ENCODE data around the gene GRHL3. TPM values are rescaled to one million over a fixed set of nuclear protein-coding genes. Genes with fewer than 3 reads are reported as not detected.

Gene GRHL3
- total RNA-seq, 1 donor from 2014 or later: 0.80 TPM

DNA sequence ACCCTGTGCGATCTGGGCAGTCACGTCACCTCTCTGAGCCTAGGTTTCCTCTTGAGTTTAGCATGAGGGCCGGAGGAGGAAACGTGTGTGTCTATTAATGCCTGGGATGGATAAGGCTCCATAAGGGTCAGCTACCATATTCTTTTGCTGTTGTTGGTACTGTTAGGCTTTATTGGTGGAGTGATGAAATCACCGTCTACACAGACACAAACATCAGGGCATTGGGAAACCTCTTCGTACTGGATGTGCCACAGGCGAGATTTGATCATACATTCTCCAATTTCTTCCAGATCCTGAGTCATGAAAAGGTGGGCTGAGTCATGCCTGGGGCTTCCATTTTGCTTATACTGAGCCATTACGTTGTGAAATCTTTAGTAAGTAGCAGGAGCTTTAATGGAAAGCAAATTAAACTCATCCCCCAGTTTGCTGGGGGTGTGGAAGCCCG is 24.9 kb upstream of the GRHL3 start:
- H3K9me3 ChIP-seq: no peaks in the 10 kb centered on the region
- H3K36me3 ChIP-seq: no peaks in the 10 kb centered on the region
- H3K4me3 ChIP-seq: no peak overlapping the region
- ATAC-seq (peak; percentile 16 to 29), DNase-seq (no peak)
- peaks cover 26% of the 10 kb centered on the region for H3K4me1 ChIP-seq
- H3K27ac ChIP-seq: peak overlapping the region; percentile 59
- intact Hi-C loops (cut with DNase I): no loop called here
- H3K27me3 ChIP-seq (ENCODE audit: low read depth): peaks cover 3% of the 10 kb centered on the region
- TF ChIP-seq, protein P1, sequence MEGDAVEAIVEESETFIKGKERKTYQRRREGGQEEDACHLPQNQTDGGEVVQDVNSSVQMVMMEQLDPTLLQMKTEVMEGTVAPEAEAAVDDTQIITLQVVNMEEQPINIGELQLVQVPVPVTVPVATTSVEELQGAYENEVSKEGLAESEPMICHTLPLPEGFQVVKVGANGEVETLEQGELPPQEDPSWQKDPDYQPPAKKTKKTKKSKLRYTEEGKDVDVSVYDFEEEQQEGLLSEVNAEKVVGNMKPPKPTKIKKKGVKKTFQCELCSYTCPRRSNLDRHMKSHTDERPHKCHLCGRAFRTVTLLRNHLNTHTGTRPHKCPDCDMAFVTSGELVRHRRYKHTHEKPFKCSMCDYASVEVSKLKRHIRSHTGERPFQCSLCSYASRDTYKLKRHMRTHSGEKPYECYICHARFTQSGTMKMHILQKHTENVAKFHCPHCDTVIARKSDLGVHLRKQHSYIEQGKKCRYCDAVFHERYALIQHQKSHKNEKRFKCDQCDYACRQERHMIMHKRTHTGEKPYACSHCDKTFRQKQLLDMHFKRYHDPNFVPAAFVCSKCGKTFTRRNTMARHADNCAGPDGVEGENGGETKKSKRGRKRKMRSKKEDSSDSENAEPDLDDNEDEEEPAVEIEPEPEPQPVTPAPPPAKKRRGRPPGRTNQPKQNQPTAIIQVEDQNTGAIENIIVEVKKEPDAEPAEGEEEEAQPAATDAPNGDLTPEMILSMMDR (IDR thresholded peaks at IDR 0.05): no peak

DNA sequence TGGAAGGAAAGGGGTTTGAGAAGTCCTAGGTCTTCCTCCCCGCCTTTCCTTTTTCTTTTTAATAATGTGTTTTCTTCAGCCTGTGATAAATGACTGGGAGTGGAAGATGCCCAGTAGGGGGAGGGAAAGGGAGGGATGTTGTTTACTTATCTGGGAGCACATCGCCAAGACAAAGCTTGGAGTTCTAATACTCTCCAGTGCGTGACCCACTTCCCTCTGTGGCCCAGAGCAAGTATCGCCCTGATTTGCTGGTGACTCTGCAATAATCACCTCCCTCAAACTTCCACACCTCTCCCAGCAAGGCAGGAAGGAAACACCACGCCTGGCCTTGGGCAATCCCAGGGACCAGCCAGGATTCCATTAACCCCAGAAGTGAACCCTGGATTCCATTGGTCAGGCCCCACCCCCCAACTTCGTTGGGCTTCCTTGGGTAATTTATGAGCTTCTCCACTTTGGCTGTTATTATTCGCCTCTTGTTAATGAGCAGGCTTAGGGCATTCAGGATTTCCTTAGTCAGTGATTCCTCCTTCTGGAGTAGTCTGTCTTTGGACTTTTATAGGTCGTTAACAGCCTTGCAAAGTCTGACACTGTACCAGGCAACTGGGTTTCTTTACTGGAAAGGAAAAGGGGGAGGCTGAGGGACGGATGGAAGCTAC is 24.3 kb upstream of the GRHL3 start:
- H3K4me1 ChIP-seq: peaks cover 20% of the 10 kb centered on the region
- TF ChIP-seq, protein P1 (IDR thresholded peaks at IDR 0.05): peak; percentile 6
- H3K27ac ChIP-seq: peak overlapping the region; percentile 59
- H3K9me3 ChIP-seq: no peaks in the 10 kb centered on the region
- intact Hi-C loops (cut with DNase I): no loop called here
- peaks cover 4% of the 10 kb centered on the region for H3K27me3 ChIP-seq (ENCODE audit: low read depth)
- ATAC-seq: peak; percentile 41 to 69
- no peak overlapping the region for H3K4me3 ChIP-seq
- peak; percentile 55 for DNase-seq
- no peaks in the 10 kb centered on the region for H3K36me3 ChIP-seq

DNA sequence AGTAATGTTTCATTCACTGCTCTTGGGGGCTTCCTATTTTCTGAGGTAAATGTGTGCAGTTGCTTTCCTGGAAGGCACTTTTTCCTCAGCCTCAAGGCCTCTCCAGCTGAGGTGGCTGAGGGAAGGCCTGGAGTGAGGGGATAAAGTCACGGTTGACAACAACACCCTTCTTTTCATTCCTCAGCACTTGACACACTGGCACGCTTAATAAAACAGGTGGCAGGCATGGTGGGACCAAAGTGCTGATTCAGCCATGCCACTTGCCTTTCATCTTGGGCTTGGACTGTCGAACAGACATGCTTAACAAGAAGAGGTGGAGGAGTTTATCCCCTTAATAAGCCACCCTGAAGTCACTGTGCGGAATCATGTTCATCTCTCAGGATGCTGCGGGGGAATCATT is 23.6 kb upstream of the GRHL3 start:
- TF ChIP-seq, protein P1 (IDR thresholded peaks at IDR 0.05): no peak
- ATAC-seq (no peak), DNase-seq (no peak)
- no peaks in the 10 kb centered on the region for H3K9me3 ChIP-seq
- intact Hi-C loops (cut with DNase I): no loop called here
- H3K27ac ChIP-seq: peak overlapping the region; percentile 4
- H3K4me3 ChIP-seq: no peak overlapping the region
- H3K4me1 ChIP-seq: peaks cover 14% of the 10 kb centered on the region
- no peaks in the 10 kb centered on the region for H3K36me3 ChIP-seq
- H3K27me3 ChIP-seq (ENCODE audit: low read depth): peaks cover 4% of the 10 kb centered on the region

DNA sequence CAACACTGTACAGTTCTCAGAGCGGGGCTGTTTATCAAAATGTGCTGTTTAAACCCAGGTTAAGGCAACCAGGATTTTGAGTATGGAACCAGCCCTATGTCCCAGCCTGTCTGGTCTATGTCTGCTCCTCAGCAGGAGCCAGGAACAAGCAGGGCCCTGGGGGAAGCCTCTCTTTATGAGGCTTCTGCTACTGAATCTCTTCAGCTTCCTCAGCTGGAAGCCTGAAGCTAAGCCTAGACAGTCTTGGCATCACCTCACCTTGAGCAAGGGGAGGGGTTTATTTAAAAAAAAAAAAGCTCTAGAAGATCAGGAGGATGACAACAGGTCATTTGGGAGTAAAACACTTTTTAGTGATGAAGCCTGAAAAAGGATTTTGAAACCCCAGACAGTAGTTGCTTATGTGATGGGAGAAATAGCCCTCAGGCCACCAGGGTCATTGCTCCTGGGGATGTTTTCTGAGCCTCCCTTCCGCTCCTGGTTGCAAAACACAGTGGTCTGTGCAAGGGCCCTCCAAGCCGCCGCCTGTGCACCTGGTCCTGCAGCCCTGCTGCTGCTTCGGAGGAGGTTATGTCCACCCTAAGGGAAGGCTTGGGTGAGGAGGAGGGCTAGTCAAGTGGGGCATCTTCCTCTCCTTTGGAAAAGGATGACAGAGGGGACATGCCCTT is 21.8 kb upstream of the GRHL3 start:
- TF ChIP-seq, protein P1 (IDR thresholded peaks at IDR 0.05): no peak
- Histone ChIP-seq H3K9me3 (peaks cover under 1% of the 10 kb centered on the region), H3K36me3 (no peaks in the 10 kb centered on the region), H3K4me1 (peaks cover 23% of the 10 kb centered on the region), H3K27ac (no peak overlapping the region), H3K4me3 (no peak overlapping the region), H3K27me3 (ENCODE audit: low read depth) (peaks cover 4% of the 10 kb centered on the region)
- DNase-seq: no peak
- intact Hi-C loops (cut with DNase I): no loop called here
- ATAC-seq: no peak

DNA sequence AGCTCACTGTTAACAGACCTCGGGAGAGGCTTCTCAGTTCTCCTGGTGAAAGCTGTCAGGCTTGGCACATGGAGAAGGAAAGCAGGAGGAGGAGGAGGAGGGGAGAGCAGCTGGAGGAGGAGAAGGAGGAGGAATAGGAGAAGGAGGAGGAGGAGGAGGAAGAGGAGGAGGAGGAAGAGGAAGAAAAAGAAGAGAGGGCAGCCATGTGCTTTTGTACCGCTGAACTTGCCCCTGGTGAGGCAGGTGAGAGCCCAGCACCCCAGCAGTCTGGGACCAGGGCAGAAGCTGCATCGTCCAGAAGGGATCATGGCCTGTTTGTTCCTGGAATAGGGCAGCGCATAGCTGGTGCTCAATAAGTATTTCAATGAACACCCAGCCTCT is 21.3 kb upstream of the GRHL3 start:
- peaks cover 5% of the 10 kb centered on the region for H3K9me3 ChIP-seq
- intact Hi-C loops (cut with DNase I): no loop called here
- TF ChIP-seq, protein P1 (IDR thresholded peaks at IDR 0.05): no peak
- no peak overlapping the region for H3K4me3 ChIP-seq
- peaks cover 4% of the 10 kb centered on the region for H3K27me3 ChIP-seq (ENCODE audit: low read depth)
- DNase-seq (no peak), ATAC-seq (no peak)
- H3K36me3 ChIP-seq: no peaks in the 10 kb centered on the region
- no peak overlapping the region for H3K27ac ChIP-seq
- peaks cover 23% of the 10 kb centered on the region for H3K4me1 ChIP-seq

Data from lower lobe of right lung (tissue), 2 donors.